HG03342 (cell line): Measurements from ENCODE around the gene TMPRSS3.

Experiments used
- ATAC-seq: cut with Tn5 transposase; IDR thresholded peaks from one replicate; pipeline ENCODE4 v1.9.1; 2021; ENCODE audit warnings: mild to moderate bottlenecking, moderate library complexity; ENCODE audit not compliant: unreplicated experiment

TMPRSS3 gene

GRCh38 chr21:42374864-42375499 lies 20.9 kb downstream of the TMPRSS3 start:
- ATAC-seq: no peak

- ATAC-seq: no peak
Observed at GRCh38 chr21:42374457-42374856, 21.4 kb downstream of the TMPRSS3 start.

GRCh38 chr21:42373908-42374455 lies 21.9 kb downstream of the TMPRSS3 start:
- no peak for ATAC-seq

- ATAC-seq: no peak
Observed at GRCh38 chr21:42373196-42373907, 22.5 kb downstream of the TMPRSS3 start.

- ATAC-seq: no peak
Observed at GRCh38 chr21:42370894-42371654, 24.8 kb downstream of the TMPRSS3 start.

- no peak for ATAC-seq
Observed at GRCh38 chr21:42369821-42370220, 26.0 kb downstream of the TMPRSS3 start.

- ATAC-seq: no peak
Observed at GRCh38 chr21:42367367-42368165, 28.3 kb downstream of the TMPRSS3 start.

- ATAC-seq: no peak
Observed at GRCh38 chr21:42366292-42367010, 29.4 kb downstream of the TMPRSS3 start, which contains the start of gene TFF1. Gene TFF1 (minus strand): TSS chr21:42366535. CDS start chr21:42366495, 40 bp downstream.

- ATAC-seq: no peak
Observed at GRCh38 chr21:42365770-42366169, 30.1 kb downstream of the TMPRSS3 start.

- ATAC-seq: no peak
Observed at GRCh38 chr21:42364304-42364865, 31.5 kb downstream of the TMPRSS3 start.

GRCh38 chr21:42363312-42363711 lies 32.5 kb downstream of the TMPRSS3 start:
- ATAC-seq: no peak

- no peak for ATAC-seq
Observed at GRCh38 chr21:42362700-42363099, 33.2 kb downstream of the TMPRSS3 start.

GRCh38 chr21:42362198-42362597 lies 33.7 kb downstream of the TMPRSS3 start:
- ATAC-seq: no peak

GRCh38 chr21:42361286-42361685 lies 34.6 kb downstream of the TMPRSS3 start:
- no peak for ATAC-seq

- ATAC-seq: no peak
Observed at GRCh38 chr21:42360317-42360716, 35.5 kb downstream of the TMPRSS3 start.

GRCh38 chr21:42358937-42359336 lies 36.9 kb downstream of the TMPRSS3 start:
- ATAC-seq: no peak

- no peak for ATAC-seq
Observed at GRCh38 chr21:42358261-42358660, 37.6 kb downstream of the TMPRSS3 start.

- ATAC-seq: no peak
Observed at GRCh38 chr21:42357307-42357706, 38.5 kb downstream of the TMPRSS3 start.

GRCh38 chr21:42356650-42357049 lies 39.2 kb downstream of the TMPRSS3 start:
- ATAC-seq: no peak

- ATAC-seq: no peak
Observed at GRCh38 chr21:42356046-42356445, 39.8 kb downstream of the TMPRSS3 start.
